GM19351 (cell line): ENCODE measurements around the gene OMD.
A peak's percentile ranks its signal among the peaks of the same experiment; 100 is the strongest.

Experiments
- ATAC-seq: cut with Tn5 transposase; IDR thresholded peaks from one replicate; pipeline ENCODE4 v1.9.1; 2021; ENCODE audit warnings: mild to moderate bottlenecking, moderate library complexity; ENCODE audit not compliant: unreplicated experiment

The OMD gene

DNA sequence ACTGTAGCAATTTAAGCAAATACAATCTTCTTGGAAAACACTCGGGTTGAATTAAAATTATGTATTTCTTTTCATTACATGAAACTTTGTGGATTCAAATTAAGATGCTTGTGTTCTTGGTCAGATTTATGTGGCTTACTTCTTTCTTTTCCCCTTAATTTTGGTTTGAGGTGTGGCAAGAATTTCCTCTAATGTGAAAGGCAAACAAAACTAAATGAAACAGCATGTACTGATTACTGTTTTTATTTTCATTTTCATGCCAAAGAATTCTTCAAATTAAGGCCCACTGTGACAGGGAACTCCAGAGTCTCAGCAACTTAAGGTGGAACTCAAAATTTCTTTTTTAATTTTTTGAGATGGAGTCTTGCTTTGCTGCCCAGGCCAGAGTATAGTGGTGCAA, at the start of gene OMD:
Gene OMD, minus strand, starts transcription at position 132 of the 400 bp plus-strand sequence. CDS start 6,913 bp downstream, outside the sequence.
- ATAC-seq = no peak

- ATAC-seq = no peak
Measured at GRCh38 chr9:92468206-92468605, 43.9 kb upstream of the OMD start.

- ATAC-seq = no peak
Measured at GRCh38 chr9:92467511-92467910, 43.2 kb upstream of the OMD start.

DNA sequence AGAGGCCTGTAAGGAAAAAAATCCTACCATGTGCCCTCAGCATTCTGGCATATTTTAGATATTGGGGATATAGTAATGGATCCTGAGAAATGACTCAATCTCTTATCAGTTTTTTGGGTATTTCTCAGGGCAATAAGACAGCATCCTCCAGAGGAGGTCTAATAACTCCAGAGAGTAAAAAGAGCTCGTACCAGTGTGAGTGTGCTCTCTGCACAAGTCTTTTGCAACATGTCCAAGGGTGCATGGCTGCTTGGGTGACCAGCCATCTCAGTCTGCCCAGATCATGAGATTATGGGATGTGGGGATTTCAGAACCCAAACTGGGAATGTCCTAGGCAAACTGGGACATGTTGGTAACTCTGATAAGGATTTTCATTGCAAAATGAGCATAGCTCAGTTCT, 42.8 kb upstream of the OMD start:
- no peak for ATAC-seq

GRCh38 chr9:92463984-92464383, 39.7 kb upstream of the OMD start:
- no peak for ATAC-seq

DNA sequence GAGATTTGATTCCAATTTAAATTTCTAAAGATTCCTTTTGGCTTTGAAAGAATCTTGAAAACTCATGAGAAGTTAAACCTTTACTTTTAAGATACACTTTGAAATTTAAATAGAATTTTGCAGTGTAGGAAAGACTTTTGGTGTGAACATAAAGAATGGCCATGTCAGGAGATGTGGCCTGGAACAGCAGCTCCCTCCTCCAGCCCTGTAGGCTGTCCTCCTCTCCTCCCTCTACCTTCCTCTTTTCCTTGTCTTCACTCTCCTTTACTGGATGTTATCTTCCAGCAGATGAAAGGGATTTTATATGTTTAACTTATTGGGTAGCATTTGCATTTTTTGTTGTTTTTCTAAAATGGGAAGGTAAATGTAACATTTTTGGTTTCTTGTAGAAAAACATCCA, 39.1 kb upstream of the OMD start:
- ATAC-seq = no peak

- no peak for ATAC-seq
Measured at GRCh38 chr9:92457576-92457975, 33.3 kb upstream of the OMD start.

GRCh38 chr9:92455217-92455616, 30.9 kb upstream of the OMD start:
- no peak for ATAC-seq

DNA sequence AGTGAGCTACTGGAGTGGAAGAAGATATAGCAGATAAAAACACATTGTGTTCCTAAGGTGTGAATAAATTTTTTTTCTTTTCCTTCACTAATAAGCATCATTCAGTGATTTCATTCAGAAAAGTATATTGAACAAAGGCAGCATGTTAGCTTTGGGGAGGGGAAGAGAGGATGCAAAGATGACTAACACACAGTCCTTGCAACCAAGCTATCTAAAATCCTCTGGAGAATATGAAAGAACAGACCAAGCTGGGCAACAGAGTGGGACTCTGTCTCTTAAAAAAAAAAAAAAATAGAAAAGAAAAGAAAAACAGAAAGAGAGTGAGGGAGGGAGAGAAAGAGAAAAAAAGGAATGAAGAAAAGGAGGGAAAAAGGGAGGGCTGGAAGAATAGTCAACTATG, 22.3 kb upstream of the OMD start:
- ATAC-seq = no peak

- no peak for ATAC-seq
Measured at GRCh38 chr9:92444841-92445240, 20.6 kb upstream of the OMD start.

GRCh38 chr9:92440751-92441046, 16.4 kb upstream of the OMD start:
- ATAC-seq = peak; percentile 45

DNA sequence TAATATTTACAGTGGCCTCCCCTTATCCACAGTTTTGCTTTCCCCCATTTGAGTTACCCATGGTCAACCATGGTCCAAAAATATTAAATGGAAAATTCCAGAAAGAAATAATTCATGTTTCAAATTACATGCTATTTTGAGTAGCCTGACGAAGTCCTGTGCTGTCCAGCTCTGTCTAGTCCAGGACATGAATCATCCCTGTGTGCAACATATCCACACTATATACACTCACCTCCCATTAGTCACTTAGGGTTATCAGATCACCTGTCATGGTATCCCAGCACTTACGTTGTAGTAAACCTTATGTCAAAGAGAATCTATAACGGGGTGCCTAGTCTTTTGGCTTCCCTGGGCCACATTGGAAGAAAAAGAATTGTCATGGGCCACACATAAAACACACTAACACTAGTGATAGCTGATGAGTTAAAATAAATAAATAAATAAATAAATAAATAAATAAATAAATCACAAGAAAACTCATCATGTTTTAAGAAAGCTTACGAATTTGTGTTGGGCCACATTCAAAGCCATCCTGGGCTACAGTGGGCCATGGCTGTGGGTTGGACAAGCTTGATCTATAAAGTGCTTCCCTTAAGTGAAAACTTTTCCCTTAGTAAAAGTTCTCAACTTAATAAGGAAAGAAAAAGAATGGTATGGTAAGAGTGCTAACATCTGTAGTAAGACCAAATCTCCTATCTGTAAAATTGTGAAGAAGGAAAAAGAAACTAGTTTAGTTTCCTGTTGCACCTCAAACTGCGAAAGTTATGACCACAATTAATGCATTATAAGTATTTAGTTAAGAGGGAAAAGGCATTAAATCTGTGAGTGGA, 15.9 kb upstream of the OMD start:
- peak; percentile 13 for ATAC-seq

GRCh38 chr9:92438900-92439526, 14.7 kb upstream of the OMD start:
- no peak for ATAC-seq

DNA sequence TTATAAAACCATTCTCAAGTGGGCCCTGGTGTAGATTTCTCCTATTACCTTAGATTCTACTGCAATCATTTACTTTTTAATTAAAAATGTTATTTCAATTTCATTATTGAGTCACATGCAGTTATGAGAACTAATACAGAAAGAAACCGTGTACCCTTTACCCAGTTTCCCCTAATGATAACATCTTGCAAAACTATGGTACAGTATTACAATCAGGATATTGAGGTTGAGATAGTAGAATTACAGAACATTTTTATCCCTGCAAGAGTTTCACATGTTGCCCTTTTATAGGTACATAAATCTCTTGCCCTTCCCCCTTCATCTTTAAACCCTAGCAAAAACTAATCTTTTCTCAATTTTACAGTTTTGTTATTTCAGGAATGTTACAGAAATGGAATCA, 11.0 kb upstream of the OMD start:
- ATAC-seq = no peak

DNA sequence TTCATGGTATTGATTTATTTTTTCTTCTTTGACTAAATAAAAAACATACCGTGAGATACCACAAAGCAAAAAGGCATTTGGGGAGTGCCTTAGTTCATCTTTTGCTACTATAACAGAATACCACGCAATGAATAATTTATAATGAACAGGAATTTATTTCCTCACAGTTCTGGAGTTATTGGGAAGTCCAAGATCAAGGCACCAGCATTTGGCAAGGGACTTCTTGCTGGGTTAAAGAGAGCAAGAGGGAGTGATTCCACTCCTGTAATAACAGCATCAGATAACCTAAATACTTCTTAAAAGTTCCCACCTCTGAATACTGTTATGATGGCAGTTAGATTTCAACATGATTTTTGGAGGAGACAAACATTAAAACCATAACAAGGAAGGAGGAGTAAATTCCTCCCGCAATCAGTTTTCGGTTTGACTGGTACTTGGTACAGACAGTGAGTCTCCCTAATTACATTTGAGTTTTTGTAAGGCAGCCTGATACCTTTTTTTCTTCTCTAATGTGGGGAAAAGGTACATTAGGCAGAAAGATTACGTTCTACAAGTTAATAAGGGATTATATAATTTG, 8.8 kb upstream of the OMD start:
- no peak for ATAC-seq

- no peak for ATAC-seq
Measured at GRCh38 chr9:92432350-92432749, 8.1 kb upstream of the OMD start.

GRCh38 chr9:92429836-92430235, 5.6 kb upstream of the OMD start:
- no peak for ATAC-seq

- ATAC-seq = no peak
Measured at GRCh38 chr9:92426501-92427145, 2.4 kb upstream of the OMD start.

GRCh38 chr9:92425474-92425873, 1.2 kb upstream of the OMD start:
- no peak for ATAC-seq

DNA sequence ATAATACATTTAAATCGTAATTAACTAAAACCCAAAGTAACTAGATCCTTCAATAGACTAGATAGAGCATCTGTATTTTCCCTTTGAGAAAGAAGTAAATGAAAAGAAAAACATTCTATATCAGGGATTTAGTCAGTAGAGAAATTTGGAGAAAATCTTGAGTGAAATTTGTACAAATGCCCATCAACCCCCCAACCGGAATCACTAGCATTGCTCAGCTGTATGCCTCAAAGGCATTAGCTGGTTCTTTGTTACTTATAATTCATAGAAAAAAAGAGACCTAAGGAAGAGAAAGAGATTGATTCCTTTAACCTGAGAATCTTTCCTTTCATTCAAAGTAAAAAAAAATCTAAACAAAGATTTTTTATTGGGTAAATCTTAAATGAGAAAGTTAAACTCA, 659 bp downstream of the OMD start:
- ATAC-seq = no peak

DNA sequence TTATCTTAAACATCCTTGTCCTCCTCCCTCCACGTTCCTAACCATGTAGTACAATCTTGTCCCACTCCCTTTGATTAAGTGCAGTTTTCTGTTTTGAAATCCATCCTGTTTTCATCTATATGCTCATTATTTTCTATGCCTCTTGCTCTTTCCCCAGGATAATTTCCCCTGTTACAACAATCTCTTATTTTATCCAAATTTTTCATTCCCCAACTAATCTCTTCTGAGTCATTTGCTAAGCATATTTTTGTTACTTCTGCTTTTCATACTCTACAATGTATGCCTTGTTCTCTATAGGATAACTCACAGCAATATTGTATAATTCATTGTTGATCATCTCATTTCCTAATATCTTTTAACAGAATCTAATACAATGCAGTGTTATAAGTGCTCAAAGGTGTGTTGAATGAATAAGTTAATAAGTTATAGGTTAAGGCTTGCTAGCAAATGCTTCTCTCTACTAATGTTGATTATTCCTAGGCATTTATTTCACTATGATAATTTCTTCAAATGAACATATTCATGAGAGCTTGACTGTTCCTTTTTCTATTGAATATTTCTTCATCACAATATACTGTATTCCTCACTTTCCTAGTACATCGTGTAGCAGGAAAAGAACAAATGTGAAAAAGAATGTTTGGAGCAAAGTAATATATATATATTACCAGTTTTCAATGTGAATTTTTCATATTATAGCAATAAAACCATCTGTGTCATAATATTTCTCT, 1.5 kb downstream of the OMD start:
- no peak for ATAC-seq
